Anterior cingulate cortex (tissue), 58 donors: ENCODE results near the gene PRR19.
"Not testable (repeated sequence)": the region's sequence is repeated elsewhere in the genome, so short reads cannot be mapped to it uniquely, and the experiment has no call there.

ENCODE experiments used
- DNase-seq, 58 donors: peaks; one replicate each; lab custom pipeline; 2025; lab: John Stamatoyannopoulos, UW

PRR19 gene

DNA sequence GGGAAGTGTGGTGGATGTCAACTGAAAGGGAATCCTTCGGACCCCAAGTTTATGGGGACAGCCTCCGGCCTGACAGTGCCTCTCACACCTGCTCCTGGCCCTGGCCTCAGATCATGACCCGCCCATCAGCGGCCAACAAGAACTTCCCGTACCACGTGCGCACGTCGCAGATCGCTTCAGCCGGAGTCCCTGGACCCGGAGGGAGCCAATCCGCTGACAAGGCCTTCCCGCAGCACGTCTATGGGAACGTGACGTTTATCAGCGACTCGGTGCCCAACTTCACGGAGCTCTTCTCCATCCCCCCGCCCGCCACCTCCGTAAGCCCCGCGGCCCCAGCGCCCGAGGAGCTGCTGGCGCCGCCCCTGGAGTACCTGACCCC is 21.5 kb downstream of the PRR19 start:
- no peak for DNase-seq

DNA sequence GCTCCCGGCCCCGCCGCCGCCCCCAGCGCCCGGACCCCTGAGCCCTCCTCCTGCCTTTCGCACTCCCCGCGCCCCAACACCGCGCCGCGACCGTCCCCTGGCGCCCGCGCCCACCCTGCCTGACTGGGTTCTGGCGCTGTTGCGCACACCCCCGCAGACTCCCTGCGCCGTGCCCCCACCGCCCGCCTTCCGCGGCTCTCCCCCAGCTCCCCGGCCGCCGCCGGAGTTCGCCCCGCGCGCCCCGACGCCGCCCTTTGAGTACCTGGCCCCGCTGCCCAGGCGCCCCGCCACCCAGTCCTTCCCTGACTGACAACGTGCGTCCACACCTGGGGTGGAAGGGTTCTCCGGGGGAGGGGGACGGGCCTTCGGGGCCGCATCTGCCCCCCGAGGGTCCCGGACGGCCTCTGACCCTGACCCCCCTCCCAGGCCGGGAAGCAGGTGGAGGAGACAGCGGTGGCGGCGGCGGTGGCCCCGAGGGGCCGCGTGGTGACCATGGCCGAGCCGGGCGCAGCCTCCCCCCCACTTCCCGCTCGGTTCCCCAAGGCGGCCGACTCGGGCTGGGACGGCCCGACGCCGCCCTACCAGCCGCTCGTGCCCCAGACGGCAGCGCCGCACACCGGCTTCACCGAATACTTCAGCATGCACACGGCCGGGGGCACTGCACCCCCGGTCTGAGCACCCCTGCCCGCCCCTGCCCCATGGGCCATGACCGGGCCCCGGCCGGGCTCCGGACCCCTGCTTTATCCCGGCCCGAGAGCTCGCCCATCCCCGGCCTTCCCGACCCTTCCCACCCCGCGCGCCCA is 22.1 kb downstream of the PRR19 start:
- DNase-seq = no peak

DNA sequence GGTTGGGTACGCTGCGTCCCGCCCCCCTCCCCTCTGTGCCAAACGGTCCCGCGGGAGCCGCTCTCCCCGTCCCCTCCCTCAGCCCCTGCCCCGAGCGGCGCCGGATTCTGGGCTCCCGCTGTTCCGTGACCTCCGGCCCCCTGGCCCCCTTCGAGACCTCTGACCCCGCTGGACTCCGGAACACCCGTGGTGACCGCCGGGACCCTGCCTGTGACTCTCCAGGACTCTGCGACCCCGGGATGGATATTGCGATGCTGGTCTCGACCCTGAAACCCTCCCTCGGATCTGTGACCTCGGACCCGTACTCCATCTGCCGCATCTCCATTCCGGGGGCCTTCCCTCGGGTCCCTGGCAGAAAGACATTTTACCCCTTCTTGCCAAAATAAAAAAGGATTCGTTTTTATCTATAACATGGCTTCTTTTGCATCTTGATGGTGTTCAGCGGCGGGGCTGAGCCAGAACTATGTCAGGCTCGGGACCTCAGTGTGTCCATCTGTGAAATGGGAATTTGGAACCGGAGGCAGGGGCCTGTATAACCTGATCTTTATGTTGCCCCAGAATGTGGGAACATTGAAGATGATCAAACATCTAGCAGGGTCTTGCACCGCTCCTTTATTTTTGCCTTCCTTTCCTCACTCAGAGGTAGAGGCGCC is 22.8 kb downstream of the PRR19 start:
- DNase-seq = peak in 3 of 58 donors; percentile 27 to 31 (median 29)

DNA sequence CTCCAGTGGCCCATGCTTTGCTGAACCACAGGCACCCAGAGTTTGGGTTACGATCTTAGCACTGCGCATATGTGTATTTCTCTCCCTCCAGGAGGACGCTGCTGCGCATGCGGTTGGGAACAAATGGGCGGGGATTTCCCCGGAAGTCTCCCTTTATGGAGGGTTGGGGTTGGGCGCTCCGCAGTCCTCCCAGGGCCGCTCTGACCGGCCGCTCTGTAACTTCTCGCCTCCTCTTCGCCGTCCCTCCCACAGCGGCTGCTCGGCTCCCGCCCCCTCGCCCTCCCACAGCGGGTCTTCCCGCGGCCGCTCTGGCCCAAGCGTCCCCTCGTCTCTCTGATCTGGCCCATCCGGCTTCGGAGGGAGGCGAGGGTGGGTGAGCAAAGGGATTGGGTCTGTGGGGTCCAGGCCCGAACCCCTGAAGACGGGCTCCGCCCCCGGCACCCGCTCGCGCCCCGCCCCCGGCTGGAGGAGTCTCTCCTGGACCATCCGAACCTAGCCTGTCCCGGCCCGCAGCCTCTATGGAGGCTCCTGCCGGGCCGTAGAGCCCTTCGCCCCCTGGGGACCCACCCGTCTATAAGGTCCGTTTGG is 23.5 kb downstream of the PRR19 start, which contains the start of gene MEGF8:
Gene MEGF8 (plus strand): TSS at position 328 of the 588 bp plus-strand sequence. CDS start 609 bp downstream, outside the sequence.
- peak; percentile 88 to 99 (median 97) for DNase-seq

DNA sequence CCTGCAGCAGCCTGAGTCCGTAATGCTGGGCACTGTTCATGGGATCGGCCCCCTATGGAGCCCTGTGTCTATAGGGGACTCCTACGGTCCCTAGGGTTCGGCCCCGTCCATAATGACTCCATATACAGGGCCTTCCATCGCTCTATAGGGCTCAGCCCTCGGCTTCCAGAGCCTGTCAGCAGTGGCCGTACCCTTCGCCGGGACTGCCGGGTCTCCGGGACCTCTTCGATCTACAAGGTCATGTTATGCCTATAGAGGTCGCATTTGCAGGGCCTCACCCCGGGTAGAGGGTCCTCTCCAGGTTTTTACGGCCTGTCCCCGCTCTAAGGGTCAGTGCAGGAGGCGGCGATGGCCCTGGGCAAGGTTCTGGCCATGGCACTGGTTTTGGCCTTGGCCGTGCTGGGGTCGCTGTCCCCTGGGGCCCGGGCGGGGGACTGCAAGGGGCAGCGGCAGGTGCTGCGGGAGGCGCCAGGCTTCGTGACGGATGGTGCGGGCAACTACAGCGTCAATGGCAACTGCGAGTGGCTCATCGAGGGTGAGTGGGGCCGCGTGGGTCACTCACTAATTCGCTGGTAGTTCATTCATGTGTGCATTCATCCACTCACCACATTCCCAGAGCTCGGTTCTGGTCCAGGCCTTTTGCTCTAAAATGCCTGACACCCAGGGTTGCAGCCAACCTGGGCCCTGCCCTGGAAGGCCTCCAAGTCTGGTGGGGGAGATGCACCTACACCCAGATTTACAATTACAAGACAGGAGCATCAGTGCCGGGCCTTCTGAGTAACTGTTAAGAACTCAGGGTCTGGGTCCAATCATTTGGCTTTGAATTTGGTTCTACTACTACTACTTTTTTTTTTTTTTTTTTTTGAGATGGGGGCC is 24.2 kb downstream of the PRR19 start:
- peak in 6 of 58 donors; percentile 10 to 57 (median 36) for DNase-seq

DNA sequence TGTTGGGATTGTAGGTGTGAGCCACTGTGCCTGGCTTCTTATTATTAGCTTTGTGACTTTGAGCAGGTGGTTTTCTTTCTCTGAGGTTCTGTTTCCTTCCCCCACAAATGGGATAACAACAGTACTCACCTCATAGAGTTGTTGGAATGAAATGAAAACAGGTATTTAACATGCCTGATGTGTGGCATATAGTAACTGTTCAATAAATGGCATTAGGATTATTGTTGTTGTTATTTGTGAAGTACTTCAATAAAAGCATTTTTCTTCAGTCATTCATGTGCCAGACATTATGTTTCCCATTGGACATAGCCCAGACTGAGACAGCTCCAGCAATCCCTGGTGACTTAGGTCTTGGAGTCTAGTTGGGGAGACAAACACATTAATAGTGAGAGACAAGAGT is 25.0 kb downstream of the PRR19 start:
- no peak for DNase-seq

DNA sequence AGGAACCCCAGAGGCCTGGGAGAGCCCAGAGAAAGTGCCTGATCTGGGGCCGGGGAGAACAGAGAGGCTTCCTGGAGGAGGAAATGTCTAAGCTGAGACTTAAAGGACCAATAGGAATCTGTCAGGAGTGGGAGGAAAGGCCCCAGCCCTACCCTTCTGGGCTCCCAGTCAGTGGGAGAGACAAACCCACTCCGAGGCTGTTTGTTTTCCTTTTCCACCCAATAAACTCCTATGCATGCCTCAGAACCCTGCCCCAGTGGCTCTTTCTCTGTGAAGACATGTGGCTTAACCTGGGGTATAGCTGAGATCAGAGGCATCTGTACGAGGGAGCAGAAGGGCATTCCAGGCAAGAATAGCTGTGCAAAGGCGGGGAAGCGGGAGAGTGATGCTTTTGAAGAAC is 25.4 kb downstream of the PRR19 start:
- no peak for DNase-seq

DNA sequence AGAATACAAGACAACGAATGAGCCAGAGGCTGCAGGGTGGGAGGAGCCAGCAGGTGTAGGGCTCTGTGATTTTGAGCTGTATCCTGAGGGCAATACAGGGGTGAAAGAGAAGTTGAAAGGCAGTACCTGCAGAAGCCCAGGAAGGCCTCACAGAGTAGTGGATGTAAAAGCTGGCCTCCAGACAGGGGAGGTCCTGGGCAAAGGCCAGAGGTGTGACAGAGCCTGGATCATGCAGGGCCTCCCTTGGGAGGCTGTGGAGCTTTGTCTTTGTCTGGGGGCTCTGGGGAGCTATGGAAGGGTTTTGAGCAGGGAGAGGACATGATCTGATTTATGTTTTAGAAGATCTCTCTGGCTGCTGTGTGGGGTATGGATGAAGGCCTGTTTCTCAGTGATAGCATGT is 26.2 kb downstream of the PRR19 start:
- no peak for DNase-seq

DNA sequence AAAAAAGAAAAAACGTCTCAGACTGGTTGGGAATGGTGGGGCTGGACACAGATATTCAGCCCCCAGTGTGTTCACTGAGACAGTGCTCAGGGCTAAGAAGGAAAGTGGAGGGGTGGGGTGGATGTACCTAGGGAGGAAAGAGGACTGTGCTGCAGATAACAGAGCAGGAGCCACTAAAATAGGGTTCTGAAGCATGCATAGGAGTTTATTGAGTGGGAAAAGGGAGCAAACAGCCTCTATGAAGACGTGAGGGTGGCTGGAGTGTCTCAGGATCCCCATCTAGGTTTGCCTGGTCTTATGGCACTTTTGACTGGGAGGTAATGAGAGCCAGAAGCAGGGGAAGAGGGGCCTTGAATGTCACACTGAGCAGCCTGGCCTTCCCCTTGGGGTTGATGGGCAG is 26.9 kb downstream of the PRR19 start:
- DNase-seq = no peak

DNA sequence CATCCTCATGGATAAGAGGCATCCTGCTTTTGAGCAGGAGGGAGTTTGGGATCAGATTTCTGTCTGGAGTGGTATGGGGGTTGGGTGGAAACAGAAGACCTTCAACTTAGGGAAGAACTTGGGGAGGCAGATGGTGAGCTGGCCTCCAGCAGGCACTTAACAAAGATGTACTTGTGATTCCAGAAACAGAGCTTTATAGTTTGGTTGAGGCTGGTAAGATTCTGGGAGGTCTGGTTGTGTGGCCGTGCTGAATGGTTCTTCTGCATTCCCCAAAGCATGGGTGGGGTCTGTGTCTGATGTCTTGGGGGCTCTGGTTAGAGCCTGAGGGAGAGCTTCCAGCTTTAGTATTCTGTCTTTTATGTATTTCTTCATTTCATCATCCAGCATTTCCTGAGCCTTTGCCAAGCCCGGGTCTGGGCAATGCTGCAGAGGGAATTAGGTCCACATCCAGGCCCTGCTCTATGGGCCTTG is 28.3 kb downstream of the PRR19 start:
- DNase-seq = no peak

DNA sequence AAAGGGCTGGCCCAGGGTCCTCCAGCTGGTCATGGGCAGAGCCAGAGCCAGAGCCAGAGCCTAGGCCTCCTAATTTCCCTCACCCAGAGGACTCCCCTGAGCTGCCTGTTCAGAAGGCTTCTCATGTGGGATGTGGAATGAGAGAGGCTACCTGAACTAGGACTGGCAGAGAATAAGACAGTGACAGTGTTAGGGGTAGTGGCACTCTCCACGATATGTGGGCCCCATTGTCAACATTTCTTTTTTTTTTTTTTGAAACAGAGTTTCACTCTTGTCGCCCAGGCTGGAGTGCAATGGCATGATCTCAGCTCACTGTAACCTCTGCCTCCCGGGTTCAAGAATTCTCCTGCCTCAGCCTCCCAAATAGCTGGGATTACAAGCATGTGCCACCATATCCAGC is 29.4 kb downstream of the PRR19 start:
- not testable (repeated sequence) for DNase-seq

DNA sequence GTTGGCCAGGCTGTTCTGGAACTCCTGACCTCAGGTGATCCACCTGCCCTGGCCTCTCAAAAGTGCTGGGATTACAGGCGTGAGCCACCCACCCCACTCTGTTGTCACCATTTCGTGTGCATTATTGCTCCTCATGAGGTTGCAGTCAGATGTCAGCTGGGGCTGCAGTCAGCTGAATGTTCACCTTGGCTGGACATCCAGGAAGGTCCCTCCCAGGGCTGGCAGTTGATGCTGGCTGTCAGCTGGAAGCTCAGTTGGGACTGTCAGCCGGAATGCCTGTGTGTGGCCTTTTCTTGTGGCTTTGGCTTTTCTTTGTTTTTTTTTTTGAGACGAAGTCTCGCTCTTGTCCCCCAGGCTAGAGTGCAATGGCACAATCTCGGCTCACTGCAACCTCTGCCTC is 30.1 kb downstream of the PRR19 start:
- no peak for DNase-seq

DNA sequence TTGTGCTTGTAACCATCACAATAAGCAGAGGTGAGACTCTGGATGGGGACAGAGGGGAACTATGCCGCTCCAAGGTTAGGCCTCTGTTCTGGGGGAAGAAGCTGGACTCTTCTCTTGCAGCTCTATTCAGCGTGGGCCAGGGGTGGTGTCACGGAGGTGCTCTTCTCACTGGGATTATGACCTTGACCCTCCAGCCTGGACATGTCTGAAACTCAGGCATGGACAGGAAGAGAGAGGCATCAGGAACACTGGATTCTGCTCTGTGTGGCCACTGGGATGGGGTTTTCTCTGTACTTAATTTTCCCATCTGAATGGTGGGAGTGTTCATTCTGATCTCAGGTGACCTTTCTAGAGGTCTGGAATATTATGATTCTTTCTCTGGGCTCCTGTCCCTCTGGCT is 31.1 kb downstream of the PRR19 start:
- DNase-seq = no peak

DNA sequence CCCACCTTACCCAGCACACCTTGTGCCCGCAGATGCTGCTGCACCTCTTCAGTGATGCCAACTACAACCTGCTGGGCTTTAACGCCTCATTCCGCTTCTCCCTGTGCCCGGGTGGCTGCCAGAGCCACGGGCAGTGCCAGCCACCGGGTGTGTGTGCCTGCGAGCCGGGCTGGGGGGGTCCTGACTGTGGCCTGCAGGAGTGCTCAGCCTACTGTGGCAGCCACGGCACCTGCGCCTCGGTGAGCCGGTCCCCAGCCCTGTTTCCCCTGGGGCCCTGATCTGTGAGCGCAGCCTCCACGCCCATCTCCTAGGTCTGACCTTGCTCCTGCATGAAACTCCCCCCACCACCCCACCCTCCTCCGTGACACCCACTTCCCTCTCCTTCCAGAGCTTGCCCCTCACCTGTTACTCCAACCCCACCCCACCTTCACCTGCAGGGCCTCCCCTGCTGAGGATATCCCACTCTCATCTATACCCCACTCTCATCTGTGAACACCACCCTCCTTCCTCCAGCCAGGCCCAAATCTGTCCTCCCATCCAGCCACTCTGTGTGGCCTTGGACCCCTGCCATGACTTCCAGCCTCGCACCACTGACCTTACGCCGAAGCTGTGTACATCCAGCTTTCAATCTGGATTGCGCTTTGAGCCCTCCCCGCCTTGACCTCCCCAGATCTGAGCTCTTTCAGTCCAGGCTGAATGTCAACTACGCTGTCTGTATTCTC is 32.2 kb downstream of the PRR19 start:
- DNase-seq = no peak

DNA sequence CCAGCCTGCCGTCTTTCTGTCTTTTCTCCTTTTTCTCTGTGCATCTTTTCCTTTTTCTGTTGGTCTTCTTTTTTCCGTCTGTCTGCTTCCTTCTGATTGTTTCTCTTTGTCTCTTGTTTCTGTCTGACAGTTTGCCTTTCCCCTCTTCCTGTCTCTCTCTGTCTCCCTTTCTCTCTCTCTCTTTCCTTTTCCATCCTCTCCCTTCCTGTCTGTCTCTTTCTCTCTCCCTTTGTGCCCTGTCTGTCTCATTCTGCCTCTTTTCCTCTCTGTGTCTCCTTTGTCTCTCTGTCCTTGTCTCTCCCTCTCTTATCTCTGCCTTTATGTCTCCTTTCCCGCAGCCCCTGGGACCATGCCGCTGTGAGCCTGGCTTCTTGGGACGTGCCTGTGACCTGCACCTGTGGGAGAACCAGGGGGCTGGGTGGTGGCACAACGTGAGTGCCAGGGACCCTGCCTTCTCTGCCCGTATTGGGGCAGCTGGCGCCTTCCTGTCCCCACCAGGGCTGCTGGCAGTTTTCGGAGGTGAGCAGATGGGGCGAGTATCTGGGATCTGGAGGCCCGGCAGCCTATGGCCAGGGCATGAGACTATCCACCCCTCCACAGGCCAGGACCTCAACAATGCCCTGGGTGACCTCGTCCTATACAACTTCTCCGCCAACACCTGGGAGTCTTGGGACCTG is 32.9 kb downstream of the PRR19 start:
- no peak for DNase-seq

DNA sequence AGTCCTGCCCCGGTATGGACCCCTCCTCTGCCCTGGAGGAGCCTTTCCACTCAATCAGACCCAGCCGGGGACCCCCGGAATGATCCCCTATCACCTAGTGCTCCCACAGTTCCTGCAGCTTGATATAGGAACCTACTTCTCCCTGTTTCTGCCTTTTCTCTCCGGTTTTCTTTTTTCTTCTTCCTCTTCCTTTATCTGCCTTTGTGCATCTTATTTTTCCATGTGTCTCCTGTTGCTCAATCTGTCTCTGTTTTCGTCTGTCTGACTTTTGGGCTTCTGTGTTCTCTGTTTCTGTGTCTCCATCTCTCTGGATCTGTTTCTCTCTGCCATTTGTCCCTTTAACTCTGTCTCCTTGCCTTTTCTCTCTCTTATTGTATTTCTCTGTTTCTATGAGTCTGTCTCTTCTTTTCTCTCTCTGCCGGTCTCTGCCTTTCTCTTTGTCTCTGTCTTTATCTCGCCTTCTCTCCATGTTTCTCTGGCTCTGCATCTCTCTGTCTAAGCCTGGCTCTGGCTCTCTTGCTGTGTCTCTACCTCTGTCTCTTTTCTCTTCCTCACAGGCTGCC is 33.5 kb downstream of the PRR19 start:
- DNase-seq = no peak

DNA sequence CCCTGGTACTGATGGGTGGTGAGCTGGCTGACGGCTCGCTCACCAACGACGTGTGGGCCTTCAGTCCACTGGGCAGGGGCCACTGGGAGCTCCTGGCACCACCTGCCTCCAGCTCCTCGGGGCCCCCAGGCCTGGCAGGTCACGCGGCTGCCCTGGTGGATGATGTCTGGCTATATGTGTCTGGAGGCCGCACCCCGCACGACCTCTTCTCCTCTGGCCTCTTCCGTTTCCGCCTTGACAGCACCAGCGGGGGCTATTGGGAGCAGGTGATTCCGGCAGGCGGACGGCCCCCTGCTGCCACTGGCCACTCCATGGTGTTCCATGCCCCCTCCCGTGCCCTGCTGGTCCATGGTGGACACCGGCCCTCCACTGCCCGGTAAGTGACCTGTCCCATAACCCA is 34.0 kb downstream of the PRR19 start:
- no peak for DNase-seq

DNA sequence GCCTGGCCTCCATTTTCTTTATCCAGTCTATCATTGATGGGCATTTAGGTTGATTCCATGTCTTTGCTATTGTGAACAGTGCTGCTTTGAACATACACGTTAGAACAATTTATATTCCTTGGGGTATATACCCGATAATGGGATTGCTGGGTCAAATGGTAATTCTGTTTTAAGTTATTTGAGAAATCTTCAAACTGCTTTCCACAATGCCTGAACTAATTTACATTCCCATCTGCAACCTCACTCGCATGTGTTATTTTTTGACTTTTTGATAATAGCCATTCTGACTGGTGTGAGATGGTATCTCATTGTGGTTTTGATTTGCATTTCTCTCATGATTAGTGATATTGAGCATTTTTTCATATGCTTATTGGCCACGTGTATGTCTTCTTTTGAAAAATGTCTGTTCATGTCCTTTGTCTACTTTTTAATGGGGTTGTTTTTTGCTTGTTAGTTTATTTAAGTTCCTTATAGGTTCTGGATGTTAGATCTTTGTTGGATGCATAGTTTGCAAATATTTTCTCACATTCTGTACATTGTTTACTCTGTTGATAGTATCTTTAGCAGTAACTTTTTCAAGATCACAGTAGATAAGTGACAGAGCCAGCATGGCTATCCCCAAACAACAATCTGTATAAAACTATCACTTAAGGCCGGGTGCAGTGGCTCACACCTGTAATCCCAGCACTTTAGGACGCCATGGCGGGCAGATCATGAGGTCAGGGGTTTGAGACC is 37.4 kb downstream of the PRR19 start:
- DNase-seq = not testable (repeated sequence)
